ENCODE measurements around the gene INCA1.

The INCA1 gene

GRCh38 chr17:4947411-4948165, 49.7 kb downstream of the INCA1 start:
- DNase-seq, result peak; percentile 71

- DNase-seq, result no peak
Measured at GRCh38 chr17:4947010-4947410, 50.3 kb downstream of the INCA1 start.

- no peak for DNase-seq
Measured at GRCh38 chr17:4946312-4946976, 50.9 kb downstream of the INCA1 start.

GRCh38 chr17:4945944-4946280, 51.4 kb downstream of the INCA1 start:
- no peak for DNase-seq

GRCh38 chr17:4945176-4945943, 52.0 kb downstream of the INCA1 start:
- DNase-seq, result peak; percentile 83

GRCh38 chr17:4944554-4945175, 52.7 kb downstream of the INCA1 start:
- peak; percentile 39 for DNase-seq

GRCh38 chr17:4944163-4944553, 53.2 kb downstream of the INCA1 start:
- DNase-seq, result no peak

GRCh38 chr17:4942760-4943508, 54.4 kb downstream of the INCA1 start:
- no peak for DNase-seq

- no peak for DNase-seq
Measured at GRCh38 chr17:4941319-4941610, 56.1 kb downstream of the INCA1 start.

- DNase-seq, result peak; percentile 32
Measured at GRCh38 chr17:4940555-4941318, 56.6 kb downstream of the INCA1 start.

GRCh38 chr17:4939796-4940554, 57.3 kb downstream of the INCA1 start, which contains the start of the genes RNF167 and SLC25A11:
RNF167 (plus strand) TSS chr17:4940268; CDS start chr17:4940910, 642 bp downstream.
SLC25A11 (minus strand) TSS chr17:4940046; CDS start chr17:4939910, 136 bp downstream.
- peak; percentile 92 for DNase-seq

- DNase-seq, result no peak
Measured at GRCh38 chr17:4939546-4939795, 57.9 kb downstream of the INCA1 start.

GRCh38 chr17:4938688-4939545, 58.4 kb downstream of the INCA1 start:
- DNase-seq, result no peak
